COLO829 (cell line): ENCODE data around the gene DRAM2.

Experiments
- DNase-seq: peaks from one replicate; pipeline ENCODE4 v3.0.0; 2012; ENCODE audit warnings: low spot score

DRAM2 gene

DNA sequence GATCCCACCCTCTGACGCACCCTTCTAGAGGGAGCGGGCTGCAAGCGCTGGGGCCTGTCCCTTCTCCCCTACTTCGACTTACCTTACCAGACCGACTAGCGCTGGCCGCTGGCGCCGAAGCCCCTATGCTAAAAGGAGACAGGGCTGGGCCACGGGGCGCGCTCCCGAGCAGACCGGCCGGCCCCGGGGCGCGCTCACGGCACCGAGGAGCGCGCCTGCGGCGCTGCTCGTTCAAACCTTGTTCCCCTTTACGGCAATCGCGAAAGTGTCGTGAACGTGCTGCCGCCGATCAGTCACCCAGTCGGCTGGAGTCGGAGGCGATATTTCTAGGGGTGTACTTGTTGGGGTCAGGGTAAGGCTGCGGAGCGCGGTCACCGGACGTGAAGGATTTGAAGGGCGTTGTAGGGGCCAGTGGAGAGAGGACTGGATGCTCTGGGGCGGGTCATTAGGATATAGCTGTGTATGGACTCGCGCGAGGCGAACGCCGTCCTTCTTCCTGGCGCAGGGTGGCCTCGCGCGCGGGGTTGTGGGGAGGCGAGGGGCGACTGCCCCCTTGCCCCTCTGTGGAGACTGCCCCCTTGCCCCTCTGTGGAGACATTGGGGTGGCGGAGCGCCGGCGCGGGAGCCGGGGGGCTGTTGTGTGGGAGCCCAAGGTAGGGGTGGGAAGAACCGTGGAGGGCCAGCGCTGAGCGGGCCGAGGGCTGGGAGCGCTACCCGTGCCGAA, at the start of gene DRAM2, which contains the start of gene CEPT1:
Gene DRAM2, minus strand, starts transcription at position 138 of the 724 bp plus-strand sequence. CDS start 8,539 bp downstream, outside the sequence.
Gene CEPT1, plus strand, starts transcription at position 268 of the 724 bp plus-strand sequence. CDS start 7,492 bp downstream, outside the sequence.
- DNase-seq, result peak; percentile 65

- DNase-seq, result no peak
These were observed 44.8 kb upstream of the DRAM2 start for GRCh38 chr1:111184663-111185062.

- no peak for DNase-seq
These were observed 43.6 kb upstream of the DRAM2 start for GRCh38 chr1:111183308-111184069.

DNA sequence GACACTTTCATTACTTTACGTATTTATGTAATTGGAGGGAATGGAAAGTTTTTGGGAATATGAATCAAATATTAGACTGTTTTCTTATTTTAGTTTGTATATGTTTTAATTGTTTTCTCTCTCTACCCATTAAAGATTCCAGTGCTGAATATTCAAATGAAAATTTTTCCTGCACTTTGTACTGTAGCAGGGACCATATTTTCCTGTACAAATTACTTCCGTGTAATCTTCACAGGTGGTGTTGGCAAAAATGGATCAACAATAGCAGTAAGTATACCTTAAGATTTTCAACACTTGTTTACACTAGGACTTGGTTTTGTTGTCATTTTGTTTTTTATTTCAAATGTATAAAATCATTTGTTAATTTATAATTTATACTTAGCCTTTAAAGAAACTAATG, 42.2 kb upstream of the DRAM2 start:
- no peak for DNase-seq

GRCh38 chr1:111179968-111180533, 40.2 kb upstream of the DRAM2 start:
- DNase-seq, result no peak

- DNase-seq, result no peak
These were observed 36.8 kb upstream of the DRAM2 start for GRCh38 chr1:111176678-111177077.

- DNase-seq, result no peak
These were observed 35.5 kb upstream of the DRAM2 start for GRCh38 chr1:111175349-111175748.

GRCh38 chr1:111174070-111174469, 34.2 kb upstream of the DRAM2 start:
- no peak for DNase-seq

DNA sequence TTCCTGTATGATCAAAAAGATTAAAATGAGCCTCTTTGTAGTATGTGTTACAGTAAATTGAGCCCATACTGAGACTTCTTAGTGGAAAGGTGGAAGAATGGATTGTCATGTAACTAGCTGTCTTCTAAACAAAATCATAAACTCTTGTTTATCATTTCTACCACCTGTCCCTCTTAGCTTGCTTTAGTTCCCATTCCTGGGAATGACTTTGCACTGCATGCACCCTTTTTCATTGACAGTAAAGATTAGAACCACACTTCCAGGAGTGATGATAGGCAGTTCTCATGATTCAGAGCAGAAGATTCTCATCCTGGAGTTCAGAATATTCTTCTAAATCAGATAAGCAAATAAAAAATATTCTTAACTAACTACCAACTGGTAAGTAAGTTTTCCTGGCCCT, 32.6 kb upstream of the DRAM2 start:
- no peak for DNase-seq

DNA sequence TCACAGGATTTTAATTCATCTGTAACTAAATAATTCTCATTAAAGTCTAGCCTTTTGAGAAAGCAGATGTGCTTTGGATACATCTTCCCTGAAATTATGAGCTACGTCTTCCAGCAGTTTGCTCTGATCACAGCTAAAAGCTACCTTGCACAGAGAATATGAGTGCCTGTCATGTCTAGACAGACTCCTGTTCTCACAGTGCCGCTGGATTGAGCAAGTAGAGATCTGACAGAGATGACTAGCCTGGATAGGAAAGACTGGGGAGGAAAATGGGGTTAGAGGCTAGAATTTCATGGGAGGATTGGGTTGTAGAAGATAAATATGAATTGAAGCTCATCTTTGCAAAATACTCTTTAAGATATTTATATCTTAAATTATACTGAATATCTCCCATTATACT, 24.3 kb upstream of the DRAM2 start:
- DNase-seq, result no peak

DNA sequence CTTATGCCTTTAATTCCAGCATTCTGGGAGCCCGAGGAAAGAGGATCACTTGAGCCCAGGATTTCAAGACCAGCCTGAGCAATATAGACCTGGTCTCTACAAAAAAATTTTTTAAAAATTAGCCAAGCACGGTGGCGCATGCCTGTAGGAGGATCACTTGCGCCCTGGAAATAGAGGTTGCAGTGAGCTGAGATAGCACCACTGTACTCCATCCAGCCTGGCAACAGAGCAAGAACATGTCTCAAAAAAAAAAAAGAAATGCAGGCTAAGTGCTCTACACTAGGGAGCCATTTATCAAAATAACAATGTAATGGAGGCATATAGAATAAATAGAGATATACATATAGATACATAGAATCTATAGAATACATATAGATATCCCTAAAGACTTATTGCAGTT, 23.5 kb upstream of the DRAM2 start:
- no peak for DNase-seq

DNA sequence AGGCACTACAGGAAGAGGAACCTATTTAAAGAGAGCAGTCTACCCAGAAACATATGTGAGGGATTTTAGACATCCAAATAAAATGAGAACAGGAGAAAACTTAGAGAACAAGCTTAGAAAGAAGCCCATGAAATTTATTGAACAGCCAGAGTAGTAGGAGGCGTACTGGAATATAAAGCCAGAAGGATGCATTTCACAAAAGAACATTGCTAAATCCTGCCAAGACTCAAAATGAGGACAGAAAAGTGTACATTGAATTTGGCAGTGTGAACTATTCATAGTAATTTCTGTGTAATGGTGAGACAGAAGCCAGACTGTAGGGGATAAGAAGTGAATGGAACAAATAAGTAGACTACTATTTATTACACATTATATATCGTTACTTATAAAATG, 22.6 kb upstream of the DRAM2 start:
- no peak for DNase-seq

GRCh38 chr1:111161843-111162487, 22.1 kb upstream of the DRAM2 start:
- no peak for DNase-seq

GRCh38 chr1:111157431-111157830, 17.5 kb upstream of the DRAM2 start:
- no peak for DNase-seq

- DNase-seq, result no peak
These were observed 14.4 kb upstream of the DRAM2 start for GRCh38 chr1:111154021-111154999.

DNA sequence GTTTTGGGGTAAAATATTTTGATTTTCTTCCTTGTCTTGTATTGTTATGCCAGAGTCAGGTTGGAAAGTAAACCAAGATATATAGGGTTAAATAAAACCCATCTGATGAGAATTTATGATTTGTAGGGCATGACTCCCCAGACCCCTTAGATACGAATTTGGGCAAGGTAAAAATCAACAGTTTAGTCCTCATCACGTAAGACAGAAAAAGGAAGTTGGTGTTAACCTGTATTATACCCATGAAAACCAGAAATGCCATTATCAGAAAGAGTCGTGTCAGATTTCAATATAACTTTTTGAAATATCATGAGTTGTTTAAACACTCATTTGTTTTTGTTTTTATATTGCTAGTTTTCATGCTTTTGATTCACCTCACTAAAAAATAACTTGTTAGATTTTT, 11.9 kb upstream of the DRAM2 start:
- DNase-seq, result no peak

GRCh38 chr1:111148376-111148881, 8.5 kb upstream of the DRAM2 start:
- DNase-seq, result no peak

DNA sequence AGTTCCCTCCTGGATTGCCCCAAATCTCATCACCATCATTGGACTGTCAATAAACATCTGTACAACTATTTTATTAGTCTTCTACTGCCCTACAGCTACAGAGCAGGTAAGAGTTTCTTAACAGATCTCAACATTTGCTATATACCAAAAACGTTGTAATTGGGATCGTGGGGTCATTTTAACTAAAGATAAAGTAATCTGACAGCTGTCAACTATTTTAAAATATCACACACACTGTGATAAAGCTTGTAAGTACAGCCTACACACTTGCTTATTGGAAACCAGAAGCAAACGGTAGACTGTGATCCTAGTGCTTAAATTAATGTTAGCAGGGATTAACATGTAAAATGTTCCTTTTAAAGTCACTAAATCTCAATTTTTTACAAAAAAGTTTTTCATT, 8.1 kb upstream of the DRAM2 start:
- no peak for DNase-seq

DNA sequence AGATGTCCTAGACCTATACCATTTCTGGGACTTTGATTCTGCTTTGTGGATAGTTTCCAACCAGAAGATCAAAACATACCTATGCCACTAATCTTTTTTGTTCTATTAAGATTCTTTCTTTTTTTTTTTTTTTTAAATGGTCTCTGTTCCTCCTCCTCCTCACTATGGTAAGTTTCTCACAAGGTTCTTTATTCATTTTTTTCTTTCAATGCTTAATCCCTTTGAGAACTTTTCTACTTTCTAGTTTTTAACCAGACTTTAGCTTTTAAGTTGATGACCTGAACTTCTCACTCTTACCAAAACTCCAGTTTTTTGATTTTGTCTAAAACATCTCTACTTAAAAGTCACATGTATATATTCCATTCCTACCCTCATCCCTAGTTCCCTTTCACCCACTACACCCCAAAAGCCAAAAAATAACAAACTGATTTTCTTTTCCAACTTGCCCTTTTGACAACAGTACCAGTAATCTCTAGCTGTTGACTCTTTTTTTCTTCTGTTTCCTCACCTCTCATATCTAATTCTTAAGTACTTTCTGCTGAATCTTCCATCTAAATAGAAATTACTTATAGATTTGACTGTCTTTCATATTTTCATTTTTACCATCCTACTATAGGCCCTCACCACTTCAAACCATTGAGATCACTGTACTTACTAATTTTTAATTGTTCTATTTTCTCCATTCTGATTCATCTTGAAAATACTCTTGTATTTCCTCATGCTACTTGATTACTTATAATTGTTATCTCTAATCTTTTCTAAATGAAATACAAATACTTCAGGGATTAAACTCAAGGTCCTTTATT, 6.3 kb upstream of the DRAM2 start:
- no peak for DNase-seq

DNA sequence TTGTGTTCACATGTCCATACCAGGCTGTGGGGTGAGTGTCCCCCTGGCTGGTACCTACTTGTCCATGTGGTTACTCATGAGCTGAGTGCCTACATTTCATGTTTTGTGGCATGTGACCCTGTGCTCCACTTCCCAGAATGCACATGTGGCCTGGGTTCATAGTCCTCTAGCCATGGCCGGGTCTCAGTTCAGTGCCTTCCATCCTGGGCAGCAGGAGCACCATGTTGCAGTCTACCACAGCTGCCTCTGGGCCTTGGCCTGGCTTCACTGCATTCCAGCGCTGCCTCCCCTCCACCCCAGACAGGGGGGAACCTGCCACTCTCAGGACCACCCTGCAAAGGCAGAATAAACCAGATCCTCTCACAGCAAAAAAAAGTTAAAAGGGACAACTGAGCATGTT, 5.6 kb upstream of the DRAM2 start:
- no peak for DNase-seq
